Left lobe of liver (tissue), 2 donors: ENCODE data around the gene SPOP. TPM values are rescaled to one million over a fixed set of nuclear protein-coding genes. Genes with fewer than 3 reads are reported as not detected.
"Not testable (repeated sequence)": the region's sequence is repeated elsewhere in the genome, so short reads cannot be mapped to it uniquely, and the experiment has no call there.

Experiments
- ATAC-seq: fragments of 200-7000 bp; cut with Tn5 transposase; one replicate; pipeline ENCODE4 v1.9.1; 2020; ENCODE audit warnings: mild to moderate bottlenecking, moderate library complexity
- DNase-seq: peaks from one replicate; pipeline ENCODE4 v3.0.0-alpha.2; 2020; ENCODE audit warnings: low spot score
- total RNA-seq: library from RNA; stranded (reverse); gene quantifications from one replicate; pipeline ENCODE4 v1.2.1, GENCODE V29; 2021
- donor health status: DM: no; HTN: no; CAD: no; lungs with moderate emphysema.
- donor health status: DM: no; HTN: yes; CAD: no.

SPOP gene
- total RNA-seq, 1 donor from 2014 or later = 31.3 TPM

GRCh38 chr17:49696233-49696761, 18.4 kb upstream of the SPOP start:
- no peak for DNase-seq
- no peak for ATAC-seq

- ATAC-seq (no peak), DNase-seq (no peak)
Observed at GRCh38 chr17:49695698-49696232, 17.9 kb upstream of the SPOP start.

- no peak for DNase-seq
- ATAC-seq = peak; percentile 88
Observed at GRCh38 chr17:49694847-49695697, 17.2 kb upstream of the SPOP start.

- DNase-seq (no peak), ATAC-seq (no peak)
Observed at GRCh38 chr17:49692751-49693150, 14.9 kb upstream of the SPOP start.

- ATAC-seq = no peak
- DNase-seq = no peak
Observed at GRCh38 chr17:49691677-49692191, 13.8 kb upstream of the SPOP start.

- no peak for DNase-seq
- ATAC-seq = no peak
Observed at GRCh38 chr17:49691086-49691676, 13.3 kb upstream of the SPOP start.

- ATAC-seq = peak; percentile 33
Observed at GRCh38 chr17:49690256-49690655, 12.4 kb upstream of the SPOP start.

DNA sequence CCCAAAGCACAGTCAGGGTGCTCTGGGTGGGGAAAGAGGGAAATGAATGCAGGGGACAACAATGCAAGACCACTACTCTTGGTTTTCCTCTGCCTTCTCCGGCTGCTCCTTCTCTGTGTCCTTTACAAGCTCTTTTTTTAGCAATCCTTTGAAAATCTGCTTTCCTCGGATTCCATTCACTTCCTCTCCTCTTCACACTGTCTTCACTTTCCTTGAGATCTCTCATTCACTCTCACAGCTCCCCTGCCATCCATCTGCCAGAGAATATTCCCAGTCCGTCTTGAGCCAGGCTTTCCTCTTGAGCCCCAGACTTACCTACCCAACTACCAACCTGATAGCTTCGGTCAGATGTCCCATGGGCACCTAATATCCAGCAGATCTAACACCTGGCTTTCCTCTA, 11.0 kb upstream of the SPOP start:
- ATAC-seq (no peak), DNase-seq (no peak)

More at GRCh38 chr17:49690256-49690655, 12.4 kb upstream of the SPOP start:
- no peak for DNase-seq

DNA sequence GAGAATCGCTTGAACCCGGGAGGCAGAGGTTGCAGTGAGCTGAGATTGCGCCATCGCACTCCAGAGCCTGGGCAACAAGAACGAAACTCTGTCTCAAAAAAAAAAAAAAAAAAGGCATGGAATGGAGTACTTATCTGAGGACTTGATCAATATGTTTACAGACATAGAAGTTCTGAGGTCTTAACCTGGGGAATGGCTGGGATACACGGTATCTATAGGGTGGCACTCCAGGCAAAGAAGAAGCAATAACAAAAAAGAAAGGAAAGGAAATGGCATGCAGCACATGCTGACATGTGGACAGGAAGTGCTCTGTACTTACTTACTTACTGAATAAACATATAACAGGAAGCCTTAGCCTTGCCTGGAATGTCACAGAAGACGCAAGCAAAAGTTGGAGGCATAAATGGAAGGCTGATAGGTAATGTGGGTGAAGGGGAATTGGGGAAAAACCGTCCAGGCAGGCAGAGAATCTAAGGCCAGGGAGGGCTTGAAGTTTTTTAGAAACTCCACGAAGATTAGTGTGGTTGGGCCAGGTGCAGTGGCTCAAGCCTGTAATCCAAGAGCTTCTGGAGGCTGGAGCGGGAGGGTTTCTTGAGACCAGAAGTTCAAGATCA, 10.1 kb upstream of the SPOP start:
- ATAC-seq = peak; percentile 58
- peak; percentile 23 for DNase-seq

DNA sequence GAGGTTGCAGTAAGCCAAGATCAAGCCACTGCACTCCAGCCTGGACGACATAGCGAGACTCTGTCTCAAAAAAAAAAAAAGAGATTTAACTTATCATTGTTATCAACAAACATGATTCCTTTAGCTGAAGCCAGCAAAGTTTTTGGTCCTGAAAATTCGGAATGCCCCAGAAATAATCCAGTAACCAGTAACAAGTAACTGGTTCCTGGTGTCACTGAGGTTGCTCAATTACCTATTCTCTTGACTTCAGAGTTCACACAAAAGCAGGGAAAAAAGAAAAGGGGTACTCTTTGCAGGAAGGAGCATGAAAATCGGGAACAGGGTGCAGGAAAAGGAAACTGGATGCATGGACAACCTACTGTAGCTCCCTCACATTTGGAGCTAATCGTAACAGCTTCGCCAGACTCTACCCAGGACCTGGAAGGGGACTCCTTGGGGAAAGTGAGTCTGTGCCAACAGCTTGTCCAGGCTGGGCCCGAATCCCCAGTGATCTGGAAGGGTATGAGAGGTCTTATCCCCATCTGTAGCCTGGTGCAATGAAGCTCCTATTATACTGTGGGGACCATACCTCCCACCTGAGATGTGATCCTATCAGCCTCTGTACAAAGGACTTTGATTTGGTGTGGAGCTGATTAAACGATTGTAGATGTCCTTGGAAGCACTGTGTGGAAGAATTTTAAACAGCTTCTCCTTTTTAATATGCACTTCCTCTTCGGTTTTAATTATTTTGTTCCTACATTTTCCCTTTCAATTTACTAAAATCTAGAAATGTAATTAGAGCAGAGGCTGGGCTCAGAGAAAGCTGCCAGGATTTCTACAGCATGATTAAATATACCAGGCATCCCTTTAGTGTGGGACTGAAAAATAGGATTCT, 3.4 kb upstream of the SPOP start:
- no peak for ATAC-seq
- peak; percentile 35 for DNase-seq

DNA sequence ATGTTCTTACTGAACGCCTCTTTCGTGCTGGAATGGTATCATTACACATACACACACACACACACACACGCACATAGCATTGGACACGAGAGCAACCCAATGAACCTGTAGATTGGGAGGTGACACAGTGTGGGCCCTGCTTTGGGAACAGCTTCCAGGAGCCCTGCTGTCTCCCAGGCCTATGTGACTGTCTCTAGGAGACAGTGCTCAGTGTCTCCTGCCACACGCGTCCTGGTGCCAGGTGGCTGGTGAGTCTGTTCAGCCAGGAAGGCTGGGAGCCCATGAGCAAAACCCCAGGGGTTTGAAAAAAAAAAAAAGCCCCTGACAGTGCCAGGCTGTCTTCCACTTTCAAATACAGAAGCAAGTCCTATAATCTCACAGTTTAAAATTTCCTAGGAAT, 2.4 kb upstream of the SPOP start:
- ATAC-seq (no peak), DNase-seq (no peak)

DNA sequence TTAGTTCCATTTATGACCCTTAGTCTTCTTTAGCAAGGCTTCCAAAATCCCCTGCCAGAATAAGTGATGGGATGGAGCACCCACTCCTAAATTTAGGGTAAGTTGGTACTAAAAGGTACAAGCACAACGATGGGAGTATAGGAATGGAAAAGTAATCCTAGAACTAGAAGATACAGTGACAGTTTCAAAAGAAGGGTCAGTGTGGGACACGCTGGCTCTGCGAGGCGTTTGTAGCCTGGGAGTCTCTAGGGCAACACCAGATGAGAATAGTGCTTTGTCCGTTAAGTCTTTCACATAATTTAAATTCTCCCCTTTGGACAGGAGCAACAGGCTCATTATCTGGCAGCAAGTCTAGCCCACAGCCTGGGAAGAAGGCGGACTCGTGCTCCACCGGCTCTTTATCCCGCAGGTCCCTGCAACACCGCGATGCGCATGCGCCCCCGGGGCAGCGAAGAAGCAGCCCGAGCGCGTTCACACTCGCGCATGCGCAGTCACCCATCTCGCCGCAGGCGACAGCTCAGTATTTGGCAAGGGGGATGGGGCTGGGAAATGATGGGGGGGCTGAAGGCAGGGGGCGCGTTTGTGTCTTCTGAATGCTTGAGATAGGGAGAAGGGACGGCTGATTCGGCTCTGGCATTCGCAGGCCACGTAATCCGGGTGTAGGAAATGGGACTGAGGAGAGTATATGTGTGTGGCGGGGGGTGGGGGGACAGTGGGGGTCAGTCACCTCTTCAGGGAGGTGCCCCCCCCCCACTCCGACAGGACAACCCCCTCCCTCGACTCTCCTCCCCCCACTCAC, 564 bp downstream of the SPOP start:
- ATAC-seq (peak; percentile 78), DNase-seq (peak; percentile 97)

DNA sequence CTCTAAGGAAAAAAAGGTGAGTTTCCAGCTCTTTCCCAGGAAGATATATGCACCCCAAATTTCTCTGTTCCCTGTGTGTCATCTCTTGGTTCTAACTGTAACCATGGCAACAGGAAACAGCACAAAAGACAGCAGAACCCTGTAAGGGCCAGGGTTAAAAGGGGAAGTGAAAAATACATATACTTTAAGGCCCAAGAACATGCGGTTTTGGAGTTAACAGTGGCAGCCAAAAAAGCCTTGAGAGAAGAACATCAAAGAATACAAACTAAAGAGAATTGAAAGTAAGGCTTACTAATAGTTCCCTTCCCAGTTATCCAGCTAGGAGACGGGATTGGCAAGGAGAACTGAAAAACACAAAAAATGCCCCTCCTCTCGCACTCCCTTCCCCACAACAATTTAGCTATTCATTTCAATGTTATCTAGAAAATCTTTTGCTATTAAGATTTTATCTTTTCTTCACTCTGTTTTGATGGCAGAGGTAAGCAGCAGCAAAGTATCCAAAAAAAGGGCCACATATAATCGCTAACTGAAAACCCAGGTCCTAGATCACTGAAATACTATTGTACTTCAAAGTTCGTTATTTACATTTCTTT, 1.5 kb downstream of the SPOP start:
- ATAC-seq = no peak
- no peak for DNase-seq

GRCh38 chr17:49674507-49674906, 3.4 kb downstream of the SPOP start:
- ATAC-seq = no peak
- no peak for DNase-seq

GRCh38 chr17:49673679-49674078, 4.2 kb downstream of the SPOP start:
- DNase-seq, ATAC-seq: not testable (repeated sequence)

GRCh38 chr17:49670641-49671040, 7.3 kb downstream of the SPOP start:
- ATAC-seq = no peak
- DNase-seq = no peak

- DNase-seq (no peak), ATAC-seq (no peak)
Observed at GRCh38 chr17:49670002-49670401, 7.9 kb downstream of the SPOP start.

GRCh38 chr17:49667854-49668253, 10.0 kb downstream of the SPOP start:
- DNase-seq (no peak), ATAC-seq (no peak)

DNA sequence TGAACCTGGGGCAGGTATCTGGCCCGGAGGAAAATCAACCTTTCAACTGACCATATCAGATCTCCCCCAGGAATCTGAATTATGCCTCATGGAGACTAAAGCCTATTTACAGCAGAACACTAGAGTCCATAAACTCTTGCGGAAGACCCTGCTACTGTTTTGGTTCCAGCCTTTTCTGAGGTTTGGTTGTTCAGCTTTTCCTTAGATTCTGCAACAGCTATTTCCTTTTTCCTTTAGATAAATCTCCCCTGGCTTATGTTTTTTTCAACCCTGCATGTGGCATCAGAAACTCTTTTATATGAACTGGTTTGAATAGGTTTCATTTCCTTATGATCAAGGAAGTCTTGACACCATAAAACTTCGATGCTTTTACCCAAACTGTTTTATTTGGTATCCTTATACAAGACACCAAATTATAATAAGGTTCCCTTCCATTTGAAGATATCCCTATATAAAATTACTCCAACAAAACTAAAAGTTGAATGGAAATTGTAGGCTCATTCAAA, 13.1 kb downstream of the SPOP start:
- ATAC-seq (no peak), DNase-seq (no peak)
